ENCODE results near the gene IFNA2.
"Not testable (repeated sequence)": the region's sequence is repeated elsewhere in the genome, so short reads cannot be mapped to it uniquely, and the experiment has no call there.

Gene IFNA2

GRCh38 chr9:21399956-21400355, 14.8 kb upstream of the IFNA2 start:
- Mint-ChIP-seq H3K4me3 (no peak overlapping the region), H3K4me1 (peaks cover 27% of the 10 kb centered on the region), H3K27ac (no peak overlapping the region), H3K9me3 (no peaks in the 10 kb centered on the region), H3K27me3 (peaks cover 68% of the 10 kb centered on the region)
- no peak for DNase-seq
- no peak for ATAC-seq

- no peak for ATAC-seq
- H3K4me3 Mint-ChIP-seq: no peak overlapping the region
- H3K27ac Mint-ChIP-seq: no peak overlapping the region
- no peaks in the 10 kb centered on the region for H3K9me3 Mint-ChIP-seq
- H3K4me1 Mint-ChIP-seq: peaks cover 27% of the 10 kb centered on the region
- DNase-seq: no peak
- peaks cover 64% of the 10 kb centered on the region for H3K27me3 Mint-ChIP-seq
Measured at GRCh38 chr9:21398955-21399489, 13.8 kb upstream of the IFNA2 start.

GRCh38 chr9:21395778-21396717, 10.8 kb upstream of the IFNA2 start:
- DNase-seq (peak; percentile 58 to 63), ATAC-seq (peak; percentile 86)
- Mint-ChIP-seq H3K27ac (no peak overlapping the region), H3K9me3 (no peaks in the 10 kb centered on the region), H3K4me3 (peak overlapping the region; percentile 35 to 93), H3K4me1 (peaks cover 16% of the 10 kb centered on the region), H3K27me3 (peaks cover 57% of the 10 kb centered on the region)

GRCh38 chr9:21392270-21392669, 7.1 kb upstream of the IFNA2 start:
- ATAC-seq (peak; percentile 84), DNase-seq (no peak)
- Mint-ChIP-seq H3K27ac (no peak overlapping the region), H3K9me3 (no peaks in the 10 kb centered on the region), H3K4me1 (peaks cover 11% of the 10 kb centered on the region), H3K4me3 (no peak overlapping the region), H3K27me3 (peaks cover 63% of the 10 kb centered on the region)

GRCh38 chr9:21383627-21384026, 1.6 kb downstream of the IFNA2 start:
- Mint-ChIP-seq H3K4me1 (peaks cover 26% of the 10 kb centered on the region), H3K4me3 (peak overlapping the region; percentile 1 to 2), H3K9me3 (no peaks in the 10 kb centered on the region), H3K27me3 (peaks cover 42% of the 10 kb centered on the region), H3K27ac (peak overlapping the region in 1 of 2 donors; percentile 18)
- DNase-seq (no peak), ATAC-seq (no peak)

- Mint-ChIP-seq H3K27ac (no peak overlapping the region), H3K27me3 (peaks cover 42% of the 10 kb centered on the region), H3K4me3 (peak overlapping the region; percentile 40 to 60), H3K9me3 (no peaks in the 10 kb centered on the region), H3K4me1 (peaks cover 27% of the 10 kb centered on the region)
- ATAC-seq (peak; percentile 97), DNase-seq (no peak)
Measured at GRCh38 chr9:21381448-21382339, 3.5 kb downstream of the IFNA2 start.

GRCh38 chr9:21371467-21371866, 13.7 kb downstream of the IFNA2 start:
- not testable (repeated sequence) for H3K4me3 Mint-ChIP-seq, ATAC-seq, H3K9me3 Mint-ChIP-seq, H3K4me1 Mint-ChIP-seq, DNase-seq, H3K27ac Mint-ChIP-seq
- H3K27me3 Mint-ChIP-seq: peaks cover 13% of the 10 kb centered on the region

GRCh38 chr9:21367957-21368356, 17.2 kb downstream of the IFNA2 start, which contains the start of gene IFNA13:
TSS of gene IFNA13 (minus strand) at chr9:21368057. CDS start at chr9:21368010, 47 bp downstream.
- ATAC-seq: no peak
- H3K4me3 Mint-ChIP-seq: no peak within 1 kb of the TSS
- no peaks in the 10 kb centered on the region for H3K4me1 Mint-ChIP-seq
- H3K9me3 Mint-ChIP-seq: no peaks in the 10 kb centered on the region
- no peak within 1 kb of the TSS for H3K27ac Mint-ChIP-seq
- H3K27me3 Mint-ChIP-seq: peaks cover 34% of the 10 kb centered on the region
- no peak for DNase-seq

GRCh38 chr9:21367169-21367568, 18.0 kb downstream of the IFNA2 start:
- H3K27me3 Mint-ChIP-seq: peaks cover 35% of the 10 kb centered on the region
- not testable (repeated sequence) for H3K27ac Mint-ChIP-seq, H3K9me3 Mint-ChIP-seq, DNase-seq, H3K4me1 Mint-ChIP-seq, ATAC-seq, H3K4me3 Mint-ChIP-seq

GRCh38 chr9:21362287-21362686, 22.9 kb downstream of the IFNA2 start:
- Mint-ChIP-seq H3K4me3 (no peak overlapping the region), H3K4me1 (peaks cover 15% of the 10 kb centered on the region), H3K9me3 (no peaks in the 10 kb centered on the region), H3K27ac (no peak overlapping the region), H3K27me3 (peaks cover 25% of the 10 kb centered on the region)
- DNase-seq (no peak), ATAC-seq (no peak)

GRCh38 chr9:21357479-21358460, 27.4 kb downstream of the IFNA2 start:
- Mint-ChIP-seq H3K27me3 (peaks cover 17% of the 10 kb centered on the region), H3K4me1 (peaks cover 19% of the 10 kb centered on the region), H3K4me3 (peak overlapping the region; percentile 66 to 84), H3K9me3 (peaks cover 6 to 9% of the 10 kb centered on the region in 2 donors), H3K27ac (peak overlapping the region; percentile 58 to 59)
- ATAC-seq (peak; percentile 93), DNase-seq (peak; percentile 7 to 18)

GRCh38 chr9:21350787-21351186, 34.4 kb downstream of the IFNA2 start, which contains the start of gene IFNA6:
TSS of gene IFNA6 (minus strand) at chr9:21350887. CDS start at chr9:21350887, 0 bp downstream.
- peaks cover 22% of the 10 kb centered on the region for H3K27me3 Mint-ChIP-seq
- H3K4me3 Mint-ChIP-seq: no peak within 1 kb of the TSS
- DNase-seq (no peak), ATAC-seq (no peak)
- H3K4me1 Mint-ChIP-seq: no peaks in the 10 kb centered on the region
- H3K9me3 Mint-ChIP-seq: peaks cover 6 to 9% of the 10 kb centered on the region in 2 donors
- H3K27ac Mint-ChIP-seq: no peak within 1 kb of the TSS

GRCh38 chr9:21348430-21348970, 36.7 kb downstream of the IFNA2 start:
- H3K4me1 Mint-ChIP-seq: no peaks in the 10 kb centered on the region
- DNase-seq: no peak
- H3K27ac Mint-ChIP-seq: no peak overlapping the region
- H3K9me3 Mint-ChIP-seq: peaks cover 1 to 3% of the 10 kb centered on the region in 2 donors
- no peak for ATAC-seq
- H3K4me3 Mint-ChIP-seq: no peak overlapping the region
- peaks cover 20% of the 10 kb centered on the region for H3K27me3 Mint-ChIP-seq

- Mint-ChIP-seq H3K27ac (no peak overlapping the region), H3K4me3 (no peak overlapping the region), H3K9me3 (peaks cover 4 to 6% of the 10 kb centered on the region in 2 donors), H3K4me1 (peaks cover 10% of the 10 kb centered on the region), H3K27me3 (peaks cover 36% of the 10 kb centered on the region)
- ATAC-seq (no peak), DNase-seq (no peak)
Measured at GRCh38 chr9:21340735-21341134, 44.5 kb downstream of the IFNA2 start.

Measured in stimulated activated naive CD8-positive, alpha-beta T cell treated with anti-CD3 and anti-CD28 coated beads, Interleukin-15, amount 100 ng/mL, for 72 hours (primary cell).